Activated CD4-positive, alpha-beta T cell treated with anti-CD3 and anti-CD28 coated beads, Interleukin-2, amount 10 ng/mL, durations not matched to agents 24 days and 14 days (primary cell): Measurements from ENCODE around the gene TERB1. TPM values are rescaled to one million over a fixed set of nuclear protein-coding genes. Genes with fewer than 3 reads are reported as not detected.
A peak's percentile ranks its signal among the peaks of the same experiment; 100 is the strongest.

Source experiments
- DNase-seq: peaks from one replicate; pipeline ENCODE4 v3.0.0; 2022
- H3K27ac Mint-ChIP-seq: one replicate; pipeline ENCODE4 v1.8.0; 2022; ENCODE audit warnings: mild to moderate bottlenecking, mixed read lengths
- H3K27me3 Mint-ChIP-seq: one replicate; pipeline ENCODE4 v1.8.0; 2022; ENCODE audit warnings: mixed read lengths
- H3K36me3 Mint-ChIP-seq: one replicate; pipeline ENCODE4 v1.8.0; 2022; ENCODE audit warnings: low read depth, mild to moderate bottlenecking, mixed read lengths
- H3K4me1 Mint-ChIP-seq: one replicate; pipeline ENCODE4 v1.8.0; 2021; ENCODE audit warnings: mixed read lengths
- H3K4me3 Mint-ChIP-seq: one replicate; pipeline ENCODE4 v1.8.0; 2022; ENCODE audit warnings: mild to moderate bottlenecking, moderate library complexity, mixed read lengths
- H3K9me3 Mint-ChIP-seq: one replicate; pipeline ENCODE4 v1.8.0; 2021; ENCODE audit warnings: mixed read lengths
- intact Hi-C: fragments of 100-400 bp; cut with micrococcal nuclease; formaldehyde crosslinking; loops from one replicate; pipeline ENCODE4 v1.15.1; 2023
- total RNA-seq: library from RNA; stranded (reverse); gene quantifications from 2 replicates; pipeline ENCODE4 v1.2.3, GENCODE V29; 2022

The TERB1 gene
- total RNA-seq, 1 donor from 2014 or later: 0.37 TPM

DNA sequence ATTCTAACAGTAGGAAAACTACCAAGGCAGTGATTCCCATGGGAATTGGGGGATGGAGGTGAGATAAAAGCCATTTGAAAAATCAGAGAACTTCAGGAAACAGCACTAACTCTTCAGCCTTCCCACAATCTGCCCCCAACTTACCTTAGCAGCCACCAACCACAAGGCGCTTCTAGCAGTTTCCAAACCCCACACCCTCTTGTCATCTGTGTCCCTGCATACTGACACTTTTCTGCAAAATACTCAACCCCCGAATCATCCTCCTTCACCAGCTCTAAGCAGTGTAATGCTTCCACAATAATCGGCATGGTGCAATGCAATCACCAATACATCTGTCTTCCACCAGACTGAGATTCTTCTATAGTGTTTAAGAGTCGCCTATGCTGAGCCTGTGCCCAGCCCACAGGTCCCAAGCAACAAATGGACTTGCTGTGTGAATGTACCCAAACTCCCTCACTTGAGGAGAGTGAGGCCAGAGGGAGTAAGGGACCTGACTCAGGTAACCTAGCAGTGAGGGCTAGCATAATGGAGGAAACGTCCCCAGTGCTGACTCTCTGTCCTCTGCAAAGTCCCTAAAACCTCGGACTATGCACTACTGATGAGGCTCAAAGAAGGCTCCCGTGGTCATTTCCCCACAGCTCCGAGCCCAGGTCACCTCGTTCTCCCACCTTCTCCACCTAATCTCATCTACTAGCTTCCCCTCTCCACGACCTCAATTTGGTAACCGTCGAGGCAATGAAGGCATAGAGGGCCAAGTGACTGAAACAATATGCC lies 50.9 kb downstream of the TERB1 start:
- intact Hi-C loops: loop anchor here (2.0 to 10.0 kb wide), 3 partner anchors 54 to 143 kb away; partner anchors contain the start of gene CMTM4
- no peaks in the 10 kb centered on the region for H3K9me3 Mint-ChIP-seq

GRCh38 chr16:66746682-66747081 lies 54.7 kb downstream of the TERB1 start:
- H3K4me3 Mint-ChIP-seq: peak overlapping the region; percentile 1
- H3K27ac Mint-ChIP-seq: peak overlapping the region; percentile 32
- no peaks in the 10 kb centered on the region for H3K27me3 Mint-ChIP-seq
- DNase-seq: peak; percentile 79
- peaks cover 42% of the 10 kb centered on the region for H3K4me1 Mint-ChIP-seq
- intact Hi-C loops: no loop called here
- H3K36me3 Mint-ChIP-seq: peaks cover 42% of the 10 kb centered on the region
- no peaks in the 10 kb centered on the region for H3K9me3 Mint-ChIP-seq

More for the DNA sequence above, 50.9 kb downstream of the TERB1 start:
- peaks cover 51% of the 10 kb centered on the region for H3K4me1 Mint-ChIP-seq
- H3K36me3 Mint-ChIP-seq: peaks cover 27% of the 10 kb centered on the region
- peak overlapping the region; percentile 91 for H3K4me3 Mint-ChIP-seq
- DNase-seq: no peak
- peak overlapping the region; percentile 74 for H3K27ac Mint-ChIP-seq
- H3K27me3 Mint-ChIP-seq: peaks cover 18% of the 10 kb centered on the region

DNA sequence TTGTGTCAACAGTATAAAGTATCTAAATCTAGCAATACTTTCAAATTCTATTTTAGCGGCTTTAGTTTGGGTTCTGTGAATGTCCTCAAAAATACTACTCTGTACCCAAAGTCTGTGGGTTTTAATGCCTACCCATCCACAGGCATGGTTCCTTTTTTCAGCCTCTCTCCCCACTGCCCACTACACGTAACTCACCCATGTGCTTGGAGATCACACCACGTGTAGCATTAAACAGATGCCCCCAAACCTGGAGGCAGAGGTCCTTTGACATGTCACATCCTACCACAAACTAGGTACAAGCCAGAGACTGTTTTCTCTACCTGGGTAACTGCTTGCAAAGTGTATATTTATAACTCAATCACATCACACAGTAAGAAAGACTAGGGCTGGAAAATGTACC lies 55.3 kb downstream of the TERB1 start:
- DNase-seq: no peak
- Mint-ChIP-seq H3K9me3 (no peaks in the 10 kb centered on the region), H3K27me3 (no peaks in the 10 kb centered on the region), H3K27ac (no peak overlapping the region), H3K36me3 (peaks cover 45% of the 10 kb centered on the region), H3K4me3 (no peak overlapping the region), H3K4me1 (peaks cover 45% of the 10 kb centered on the region)
- intact Hi-C loops: no loop called here

DNA sequence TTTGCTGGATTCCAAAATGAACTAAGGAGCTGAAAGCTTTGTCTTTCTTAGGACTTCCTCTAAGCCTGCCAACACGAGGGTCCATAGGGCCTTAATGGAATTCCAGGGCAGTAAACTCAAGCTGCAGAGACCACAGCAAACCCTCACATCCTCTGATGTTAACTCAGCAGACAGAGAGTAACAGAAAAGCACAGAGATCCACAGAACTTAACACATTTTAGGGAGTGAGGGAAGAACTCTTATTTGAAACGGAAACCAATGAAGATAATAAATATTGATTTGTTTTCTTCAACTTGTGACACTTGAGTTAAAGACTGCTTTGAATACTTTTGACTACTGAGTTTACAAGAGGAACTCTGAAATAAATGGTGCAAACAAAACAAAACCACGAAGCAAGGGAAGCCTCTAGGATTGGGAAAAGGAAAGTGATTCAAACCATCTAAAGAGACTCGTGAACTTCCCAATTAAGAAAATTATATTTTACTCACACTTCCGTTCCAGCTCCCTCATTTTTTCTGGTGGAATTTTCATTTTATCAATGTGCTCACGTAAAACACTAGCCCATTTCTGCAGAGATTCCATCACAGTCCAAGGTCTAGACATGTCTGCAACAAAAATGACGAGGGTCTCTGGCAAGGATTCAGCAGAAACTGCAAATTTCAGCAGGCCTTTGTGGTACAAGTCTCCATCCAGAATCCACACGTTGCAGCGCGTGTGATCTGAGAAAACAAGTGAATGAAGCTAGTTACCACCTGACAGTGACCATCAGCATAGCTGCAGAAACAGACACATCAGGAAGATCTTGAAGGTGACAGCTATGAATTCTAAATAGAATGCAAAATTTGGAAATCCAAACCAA lies 59.2 kb downstream of the TERB1 start:
- H3K27ac Mint-ChIP-seq: no peak overlapping the region
- no peaks in the 10 kb centered on the region for H3K9me3 Mint-ChIP-seq
- H3K4me3 Mint-ChIP-seq: no peak overlapping the region
- no peak for DNase-seq
- H3K27me3 Mint-ChIP-seq: no peaks in the 10 kb centered on the region
- peaks cover 26% of the 10 kb centered on the region for H3K4me1 Mint-ChIP-seq
- intact Hi-C loops: loop anchor here (5.0 kb wide), 1 partner anchor 335 kb away; no protein-coding TSS in a partner anchor
- H3K36me3 Mint-ChIP-seq: peaks cover 45% of the 10 kb centered on the region

DNA sequence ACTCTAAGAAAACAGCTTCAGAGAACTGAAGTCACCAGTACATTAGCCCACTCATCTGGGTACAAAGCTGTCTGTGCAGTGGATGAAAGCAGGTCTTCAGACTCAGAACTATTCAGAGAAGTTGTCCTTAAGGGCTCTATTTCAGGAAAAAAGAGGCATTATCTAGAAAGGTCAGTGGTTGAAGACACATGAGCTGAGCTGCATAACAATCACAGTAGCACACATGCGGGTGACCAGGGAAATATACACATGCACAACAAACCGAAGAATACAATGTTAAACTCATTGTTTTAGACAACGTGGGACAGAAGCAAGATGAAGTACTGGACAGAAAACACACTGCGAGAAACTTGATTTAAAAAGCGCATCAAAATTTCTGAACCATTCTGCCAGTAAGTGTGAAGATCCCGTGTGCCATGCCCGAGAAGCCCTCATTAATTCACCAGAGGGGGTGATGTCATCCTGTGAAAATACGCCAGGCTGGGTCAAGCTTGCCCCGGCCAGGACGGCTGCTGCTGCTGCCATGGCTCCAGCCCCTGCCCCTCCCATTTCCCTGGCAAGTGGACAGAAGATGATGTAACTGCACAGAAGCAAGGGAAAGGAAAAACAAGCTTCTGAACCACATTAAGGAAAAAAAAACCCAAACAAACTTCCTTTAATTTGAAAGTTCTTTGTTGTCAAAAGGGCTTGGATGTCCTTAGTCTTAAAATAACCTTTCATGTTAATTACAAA lies 60.0 kb downstream of the TERB1 start:
- intact Hi-C loops: loop anchor here (5.0 kb wide), 1 partner anchor 334 kb away; no protein-coding TSS in a partner anchor
- Mint-ChIP-seq H3K27ac (no peak overlapping the region), H3K4me1 (peaks cover 19% of the 10 kb centered on the region), H3K9me3 (no peaks in the 10 kb centered on the region), H3K36me3 (peaks cover 40% of the 10 kb centered on the region), H3K27me3 (no peaks in the 10 kb centered on the region), H3K4me3 (no peak overlapping the region)
- DNase-seq: no peak

DNA sequence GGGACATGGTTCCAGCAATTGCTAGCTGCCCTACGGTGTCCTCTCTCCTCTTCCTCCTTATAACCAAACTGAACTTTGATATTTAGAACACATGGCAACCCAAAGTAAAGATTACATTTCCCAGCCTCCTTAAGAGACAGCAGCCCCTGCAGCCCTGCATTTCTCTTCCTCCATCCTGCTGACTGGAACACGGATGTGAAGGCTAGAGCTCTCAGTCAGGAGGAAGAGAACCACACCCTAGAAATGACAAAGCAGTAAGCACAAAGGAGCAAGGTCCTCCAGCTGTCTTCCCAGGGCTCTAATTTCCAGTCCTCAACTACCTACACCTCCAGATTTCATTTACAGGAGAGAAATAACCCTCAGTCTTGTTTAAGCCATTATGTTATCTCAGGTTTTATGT lies 60.9 kb downstream of the TERB1 start:
- intact Hi-C loops: loop anchor here (1.0 to 5.0 kb wide), 2 partner anchors 12 to 333 kb away; no protein-coding TSS in a partner anchor
- Mint-ChIP-seq H3K36me3 (peaks cover 43% of the 10 kb centered on the region), H3K9me3 (no peaks in the 10 kb centered on the region), H3K27ac (peak overlapping the region; percentile 18), H3K27me3 (no peaks in the 10 kb centered on the region), H3K4me3 (no peak overlapping the region), H3K4me1 (peaks cover 15% of the 10 kb centered on the region)
- DNase-seq: no peak

GRCh38 chr16:66740010-66740409 lies 61.4 kb downstream of the TERB1 start:
- intact Hi-C loops: loop anchor here (1.0 to 5.0 kb wide), 2 partner anchors 12 to 333 kb away; no protein-coding TSS in a partner anchor
- peak; percentile 79 for DNase-seq
- H3K9me3 Mint-ChIP-seq: no peaks in the 10 kb centered on the region
- peaks cover 46% of the 10 kb centered on the region for H3K36me3 Mint-ChIP-seq
- peaks cover 15% of the 10 kb centered on the region for H3K4me1 Mint-ChIP-seq
- no peak overlapping the region for H3K4me3 Mint-ChIP-seq
- H3K27ac Mint-ChIP-seq: no peak overlapping the region
- H3K27me3 Mint-ChIP-seq: no peaks in the 10 kb centered on the region

DNA sequence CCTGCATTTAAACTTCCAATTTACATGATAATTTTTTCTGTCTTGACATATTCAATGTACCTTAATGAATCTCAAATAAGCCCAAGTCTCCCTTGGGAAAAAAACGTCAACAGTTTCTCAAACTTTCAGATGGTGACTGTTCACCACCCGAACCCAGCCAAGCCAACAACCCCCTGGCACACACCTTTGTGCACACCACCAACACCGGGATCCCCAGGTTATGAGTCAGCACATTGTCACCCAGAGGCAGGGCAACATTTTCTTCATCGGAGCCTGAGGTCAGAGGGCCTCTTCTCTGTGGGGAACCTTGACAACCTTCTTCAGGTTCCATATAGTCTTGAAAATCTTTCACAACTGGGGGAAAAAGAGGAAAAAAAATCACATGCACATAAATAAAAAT lies 65.5 kb downstream of the TERB1 start:
- H3K27me3 Mint-ChIP-seq: no peaks in the 10 kb centered on the region
- peaks cover 59% of the 10 kb centered on the region for H3K36me3 Mint-ChIP-seq
- H3K9me3 Mint-ChIP-seq: no peaks in the 10 kb centered on the region
- DNase-seq: no peak
- H3K27ac Mint-ChIP-seq: no peak overlapping the region
- no peak overlapping the region for H3K4me3 Mint-ChIP-seq
- H3K4me1 Mint-ChIP-seq: peaks cover 12% of the 10 kb centered on the region
- intact Hi-C loops: no loop called here

GRCh38 chr16:66731101-66731500 lies 70.3 kb downstream of the TERB1 start:
- H3K4me3 Mint-ChIP-seq: no peak overlapping the region
- intact Hi-C loops: no loop called here
- no peaks in the 10 kb centered on the region for H3K27me3 Mint-ChIP-seq
- H3K36me3 Mint-ChIP-seq: peaks cover 61% of the 10 kb centered on the region
- H3K9me3 Mint-ChIP-seq: no peaks in the 10 kb centered on the region
- H3K27ac Mint-ChIP-seq: no peak overlapping the region
- H3K4me1 Mint-ChIP-seq: peaks cover 7% of the 10 kb centered on the region
- no peak for DNase-seq

DNA sequence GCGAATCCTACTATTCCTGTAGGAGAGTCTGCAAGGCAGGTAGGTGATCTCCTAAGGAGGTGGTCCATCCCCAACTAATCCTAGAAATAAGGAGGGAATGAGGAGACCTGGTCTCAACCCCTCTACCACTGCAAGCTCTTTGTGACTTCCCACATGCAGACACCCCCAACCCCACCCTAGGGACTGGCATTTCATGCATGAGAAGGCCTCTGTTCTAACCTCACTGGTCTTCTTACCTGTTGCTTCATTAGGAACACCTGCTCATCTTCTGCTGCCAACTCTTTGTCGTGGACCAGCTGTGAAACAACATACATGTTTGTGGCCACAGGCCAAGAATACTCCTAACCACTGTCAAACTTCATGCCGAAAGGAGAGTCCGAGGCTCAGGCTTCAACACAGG lies 72.6 kb downstream of the TERB1 start:
- Mint-ChIP-seq H3K9me3 (no peaks in the 10 kb centered on the region), H3K36me3 (peaks cover 60% of the 10 kb centered on the region)

GRCh38 chr16:66728117-66728787 lies 73.1 kb downstream of the TERB1 start:
- peaks cover 7% of the 10 kb centered on the region for H3K4me1 Mint-ChIP-seq
- peaks cover 60% of the 10 kb centered on the region for H3K36me3 Mint-ChIP-seq
- no peaks in the 10 kb centered on the region for H3K9me3 Mint-ChIP-seq
- no peak overlapping the region for H3K4me3 Mint-ChIP-seq
- intact Hi-C loops: loop anchor here (1.0 to 2.0 kb wide), 3 partner anchors 12 to 322 kb away; no protein-coding TSS in a partner anchor
- peak; percentile 68 for DNase-seq
- peak overlapping the region; percentile 72 for H3K27ac Mint-ChIP-seq
- H3K27me3 Mint-ChIP-seq: no peaks in the 10 kb centered on the region

More for the DNA sequence above, 72.6 kb downstream of the TERB1 start:
- intact Hi-C loops: loop anchor here (1.0 to 2.0 kb wide), 3 partner anchors 11 to 323 kb away; no protein-coding TSS in a partner anchor
- Mint-ChIP-seq H3K27me3 (no peaks in the 10 kb centered on the region), H3K27ac (no peak overlapping the region), H3K4me1 (peaks cover 7% of the 10 kb centered on the region), H3K4me3 (no peak overlapping the region)
- no peak for DNase-seq

GRCh38 chr16:66720766-66721165 lies 80.6 kb downstream of the TERB1 start:
- Mint-ChIP-seq H3K4me1 (no peaks in the 10 kb centered on the region), H3K4me3 (no peak overlapping the region), H3K36me3 (peaks cover 29% of the 10 kb centered on the region), H3K27ac (no peak overlapping the region), H3K27me3 (no peaks in the 10 kb centered on the region), H3K9me3 (no peaks in the 10 kb centered on the region)
- intact Hi-C loops: no loop called here
- no peak for DNase-seq

DNA sequence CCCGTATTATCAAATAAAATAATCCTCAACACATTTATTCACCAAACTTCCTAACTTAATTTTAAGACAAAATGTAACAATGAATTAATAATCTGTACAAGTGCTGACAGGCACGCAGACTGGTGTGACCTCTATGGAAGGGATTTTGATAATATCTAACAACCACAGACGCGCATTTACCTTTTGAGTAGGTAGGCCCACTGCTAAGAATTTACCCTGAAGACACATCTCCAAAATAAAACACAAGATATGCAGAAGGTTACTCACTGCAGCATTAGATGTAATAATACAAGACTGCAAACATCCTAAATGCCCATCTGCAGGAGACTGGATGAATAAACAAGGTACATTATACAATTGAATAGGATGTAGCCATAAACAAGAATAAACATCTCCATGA lies 82.1 kb downstream of the TERB1 start:
- intact Hi-C loops: no loop called here
- H3K27ac Mint-ChIP-seq: no peak overlapping the region
- no peaks in the 10 kb centered on the region for H3K4me1 Mint-ChIP-seq
- no peak overlapping the region for H3K4me3 Mint-ChIP-seq
- no peak for DNase-seq
- H3K36me3 Mint-ChIP-seq: peaks cover 18% of the 10 kb centered on the region
- H3K27me3 Mint-ChIP-seq: no peaks in the 10 kb centered on the region
- H3K9me3 Mint-ChIP-seq: no peaks in the 10 kb centered on the region
